Measurements from ENCODE around the gene EN2. TPM values are rescaled to one million over a fixed set of nuclear protein-coding genes. Genes with fewer than 3 reads are reported as not detected.

The EN2 gene
- polyA plus RNA-seq (2012; ENCODE audit: low read depth, missing spikeins), result not detected

- FAIRE-seq, result no peak
- no peak for TF ChIP-seq SPI1 (IDR thresholded peaks at IDR 0.05; ENCODE audit: low read depth, low read length)
- TF ChIP-seq POLR2A (IDR thresholded peaks at IDR 0.05; ENCODE audit: low read depth, low read length), result no peak
- DNase-seq (ENCODE audit: insufficient read length, low spot score), result no peak
These were observed at the start of gene EN2 for GRCh38 chr7:155458111-155458877. EN2 (plus strand) TSS chr7:155458129; CDS start chr7:155458378, 249 bp downstream.

GRCh38 chr7:155408651-155409586, 49.0 kb upstream of the EN2 start:
- DNase-seq (ENCODE audit: insufficient read length, low spot score) (no peak), FAIRE-seq (no peak)
- TF ChIP-seq POLR2A (IDR thresholded peaks at IDR 0.05; ENCODE audit: low read depth, low read length) (no peak), POU2F2 (IDR thresholded peaks at IDR 0.05; ENCODE audit: low read depth, low read length) (no peak), SPI1 (IDR thresholded peaks at IDR 0.05; ENCODE audit: low read depth, low read length) (no peak), POLR2AphosphoS5 (IDR thresholded peaks at IDR 0.05; ENCODE audit: low read depth, low read length) (no peak), TAF1 (IDR thresholded peaks at IDR 0.05; ENCODE audit: low read depth, low read length) (no peak)

- DNase-seq (ENCODE audit: insufficient read length, low spot score) (no peak), FAIRE-seq (no peak)
- TF ChIP-seq POU2F2 (IDR thresholded peaks at IDR 0.05; ENCODE audit: low read depth, low read length) (no peak), TAF1 (IDR thresholded peaks at IDR 0.05; ENCODE audit: low read depth, low read length) (no peak), PAX5 (IDR thresholded peaks at IDR 0.05; ENCODE audit: insufficient read depth, low read length, severe bottlenecking) (no peak), POLR2A (IDR thresholded peaks at IDR 0.05; ENCODE audit: low read depth, low read length) (no peak), POLR2AphosphoS5 (IDR thresholded peaks at IDR 0.05; ENCODE audit: low read depth, low read length) (no peak), SPI1 (IDR thresholded peaks at IDR 0.05; ENCODE audit: low read depth, low read length) (no peak)
These were observed 47.9 kb upstream of the EN2 start for GRCh38 chr7:155409980-155410379.

- DNase-seq (ENCODE audit: insufficient read length, low spot score) (no peak), FAIRE-seq (no peak)
- TF ChIP-seq POU2F2 (IDR thresholded peaks at IDR 0.05; ENCODE audit: low read depth, low read length) (no peak), PAX5 (IDR thresholded peaks at IDR 0.05; ENCODE audit: insufficient read depth, low read length, severe bottlenecking) (no peak), TAF1 (IDR thresholded peaks at IDR 0.05; ENCODE audit: low read depth, low read length) (no peak), POLR2AphosphoS5 (IDR thresholded peaks at IDR 0.05; ENCODE audit: low read depth, low read length) (no peak), POLR2A (IDR thresholded peaks at IDR 0.05; ENCODE audit: low read depth, low read length) (no peak)
These were observed 47.5 kb upstream of the EN2 start for GRCh38 chr7:155410431-155410830.

- FAIRE-seq (no peak), DNase-seq (ENCODE audit: insufficient read length, low spot score) (no peak)
- TF ChIP-seq POLR2A (IDR thresholded peaks at IDR 0.05; ENCODE audit: low read depth, low read length) (no peak), TAF1 (IDR thresholded peaks at IDR 0.05; ENCODE audit: low read depth, low read length) (no peak), PAX5 (IDR thresholded peaks at IDR 0.05; ENCODE audit: insufficient read depth, low read length, severe bottlenecking) (no peak), POLR2AphosphoS5 (IDR thresholded peaks at IDR 0.05; ENCODE audit: low read depth, low read length) (no peak), SPI1 (IDR thresholded peaks at IDR 0.05; ENCODE audit: low read depth, low read length) (no peak), POU2F2 (IDR thresholded peaks at IDR 0.05; ENCODE audit: low read depth, low read length) (no peak)
These were observed 46.1 kb upstream of the EN2 start for GRCh38 chr7:155411718-155412415.

GRCh38 chr7:155412416-155413253, 45.3 kb upstream of the EN2 start:
- DNase-seq (ENCODE audit: insufficient read length, low spot score) (peak; percentile 86), FAIRE-seq (peak; percentile 59)
- TF ChIP-seq POLR2A (IDR thresholded peaks at IDR 0.05; ENCODE audit: low read depth, low read length), result no peak
- TF ChIP-seq POU2F2 (IDR thresholded peaks at IDR 0.05; ENCODE audit: low read depth, low read length), result no peak
- no peak for TF ChIP-seq POLR2AphosphoS5 (IDR thresholded peaks at IDR 0.05; ENCODE audit: low read depth, low read length)
- TF ChIP-seq PAX5 (IDR thresholded peaks at IDR 0.05; ENCODE audit: insufficient read depth, low read length, severe bottlenecking), result no peak
- TF ChIP-seq TAF1 (IDR thresholded peaks at IDR 0.05; ENCODE audit: low read depth, low read length), result no peak
- TF ChIP-seq SPI1 (IDR thresholded peaks at IDR 0.05; ENCODE audit: low read depth, low read length), result no peak

- FAIRE-seq (no peak), DNase-seq (ENCODE audit: insufficient read length, low spot score) (no peak)
- TF ChIP-seq TAF1 (IDR thresholded peaks at IDR 0.05; ENCODE audit: low read depth, low read length) (no peak), PAX5 (IDR thresholded peaks at IDR 0.05; ENCODE audit: insufficient read depth, low read length, severe bottlenecking) (no peak), POU2F2 (IDR thresholded peaks at IDR 0.05; ENCODE audit: low read depth, low read length) (no peak)
These were observed 43.1 kb upstream of the EN2 start for GRCh38 chr7:155414547-155415492.
